SU-DHL-6 (cell line): ENCODE data around the gene MDN1.

Experiments used
- CTCF ChIP-seq: fragments of 200-600 bp; sonication (generic); IDR thresholded peaks from one replicate; pipeline ENCODE4 v1.5.1; 2017; ENCODE audit warnings: antibody characterized with exemption, mild to moderate bottlenecking, low read length, moderate library complexity; ENCODE audit not compliant: insufficient read depth, poor library complexity, severe bottlenecking
- EZH2phosphoT487 ChIP-seq: fragments of 200-600 bp; sonication (generic), shearing (Covaris generic); conservative IDR thresholded peaks from 2 replicates; pipeline ENCODE4 v1.6.1; 2018; ENCODE audit warnings: mild to moderate bottlenecking, antibody characterized with exemption, low read length, moderate library complexity, mixed read lengths

- TF ChIP-seq CTCF, result no peak
- TF ChIP-seq EZH2phosphoT487, result no peak
Measured at GRCh38 chr6:89776583-89777233, 42.9 kb downstream of the MDN1 start.
